Neural progenitor cell (in vitro differentiated cells): ENCODE results near the gene LIG3. TPM values are rescaled to one million over a fixed set of nuclear protein-coding genes. Genes with fewer than 3 reads are reported as not detected.

Source experiments
- DNase-seq: peaks from one replicate; pipeline ENCODE4 v3.0.0-alpha.2; 2016; ENCODE audit warnings: low spot score
- H2AFZ ChIP-seq: fragments of 200-600 bp; sonication (generic); replicated peaks from 2 replicates; pipeline ENCODE4 v1.6.1; 2016; ENCODE audit warnings: antibody characterized with exemption
- H3F3A ChIP-seq: fragments of 200-600 bp; sonication (generic); 2 replicates; pipeline ENCODE4 v1.6.1; 2016; ENCODE audit warnings: antibody characterized with exemption, low read depth
- H3K27ac ChIP-seq: fragments of 200-600 bp; sonication (generic); 2 replicates; pipeline ENCODE4 v1.5.1; 2016; ENCODE audit warnings: mild to moderate bottlenecking
- H3K27me3 ChIP-seq: fragments of 200-600 bp; sonication (generic); 2 replicates; pipeline ENCODE4 v1.6.1; 2016; ENCODE audit warnings: mild to moderate bottlenecking, moderate library complexity
- H3K36me3 ChIP-seq: fragments of 200-600 bp; sonication (generic); 2 replicates; pipeline ENCODE4 v1.5.1; 2016
- H3K4me1 ChIP-seq: fragments of 200-600 bp; sonication (generic); 2 replicates; pipeline ENCODE4 v1.6.1; 2016; ENCODE audit warnings: mixed run types
- H3K4me2 ChIP-seq: fragments of 200-600 bp; sonication (generic); 2 replicates; pipeline ENCODE4 v1.6.1; 2016
- H3K4me3 ChIP-seq: fragments of 200-600 bp; sonication (generic); 2 replicates; pipeline ENCODE4 v1.5.1; 2016
- H3K79me2 ChIP-seq: fragments of 200-600 bp; sonication (generic); 2 replicates; pipeline ENCODE4 v1.6.1; 2016; ENCODE audit warnings: low read depth
- H3K9ac ChIP-seq: fragments of 200-600 bp; sonication (generic); 2 replicates; pipeline ENCODE4 v1.6.1; 2016
- H3K9me3 ChIP-seq: fragments of 200-600 bp; sonication (generic); 2 replicates; pipeline ENCODE4 v1.5.1; 2016; ENCODE audit warnings: low read depth
- H4K20me1 ChIP-seq: fragments of 200-600 bp; sonication (generic); 2 replicates; pipeline ENCODE4 v1.6.1; 2016; ENCODE audit warnings: low read depth
- H3K27ac Mint-ChIP-seq: 3 replicates; pipeline ENCODE4 v1.8.0; 2021; ENCODE audit warnings: mixed read lengths
- H3K27me3 Mint-ChIP-seq: 2 replicates; pipeline ENCODE4 v1.8.0; 2022; ENCODE audit warnings: low read depth, mild to moderate bottlenecking, inconsistent platforms, moderate library complexity, mixed read lengths; ENCODE audit not compliant: insufficient read depth
- H3K36me3 Mint-ChIP-seq: 3 replicates; pipeline ENCODE4 v1.8.0; 2021; ENCODE audit warnings: mixed read lengths
- H3K4me1 Mint-ChIP-seq: 3 replicates; pipeline ENCODE4 v1.8.0; 2021; ENCODE audit warnings: mixed read lengths
- H3K4me3 Mint-ChIP-seq: 3 replicates; pipeline ENCODE4 v1.8.0; 2021; ENCODE audit warnings: mild to moderate bottlenecking, moderate library complexity, mixed read lengths
- H3K9me3 Mint-ChIP-seq: 3 replicates; pipeline ENCODE4 v1.8.0; 2020; ENCODE audit warnings: mixed read lengths
- EZH2 ChIP-seq: fragments of 200-600 bp; sonication (generic); IDR thresholded peaks from 2 replicates; pipeline ENCODE4 v1.6.1; 2017; ENCODE audit warnings: antibody characterized with exemption, mild to moderate bottlenecking, moderate library complexity
- EZH2phosphoT487 ChIP-seq: fragments of 200-600 bp; sonication (generic); IDR thresholded peaks from 2 replicates; pipeline ENCODE4 v1.6.1; 2017; ENCODE audit warnings: antibody characterized with exemption
- total RNA-seq: library from RNA; depleted of rRNA; stranded (reverse); fragments of >200 nt; gene quantifications from 2 replicates; pipeline ENCODE4 v1.2.3, GENCODE V29; 2015; ENCODE audit warnings: low replicate concordance
- TF ChIP-seq, protein P1 (sequence below): fragments of 200-600 bp; sonication (generic); IDR thresholded peaks from 2 replicates; pipeline ENCODE4 v1.5.1; 2017; ENCODE audit warnings: antibody characterized with exemption, mild to moderate bottlenecking

The LIG3 gene
- total RNA-seq, 1 donor from 2014 or later, result 89.6 TPM

DNA sequence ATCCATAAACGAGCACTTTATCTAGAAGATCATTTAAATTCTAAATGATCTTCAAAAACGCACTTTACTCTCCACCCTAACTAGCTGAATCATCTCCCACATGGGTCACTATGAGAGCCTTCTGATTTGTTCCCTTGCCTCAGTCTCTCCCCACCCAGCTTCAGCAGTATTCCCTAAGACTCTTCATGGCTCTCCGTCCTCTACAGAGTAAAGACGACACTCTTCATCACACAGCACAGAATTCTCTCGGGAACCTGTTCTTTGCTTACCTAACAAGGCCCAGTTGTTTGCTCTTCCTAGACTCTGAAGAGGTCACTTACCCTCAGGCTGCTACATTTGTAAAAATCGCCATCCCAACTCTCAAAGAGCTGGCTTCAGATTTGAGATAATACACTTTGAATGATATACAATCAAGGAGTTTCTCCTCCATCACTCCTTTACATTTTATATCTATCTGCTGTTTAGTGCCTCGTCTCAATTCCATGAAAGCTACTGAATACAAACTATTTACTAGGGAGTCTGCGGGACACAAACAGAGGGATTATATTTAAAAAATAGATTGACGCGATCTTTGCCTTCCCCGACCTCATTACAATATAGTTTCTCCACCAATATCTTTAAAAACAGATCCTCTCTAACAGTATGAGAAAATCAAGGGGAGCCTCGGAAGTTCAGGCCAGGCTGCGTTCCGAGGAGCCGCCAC is 511 bp upstream of the LIG3 start:
- peak overlapping the region; percentile 94 for H3K4me2 ChIP-seq
- peak overlapping the region; percentile 93 for H3K27ac Mint-ChIP-seq
- H3K9me3 ChIP-seq, result no peaks in the 10 kb centered on the region
- H3K27me3 ChIP-seq, result no peaks in the 10 kb centered on the region
- peaks cover 18% of the 10 kb centered on the region for H3K4me1 ChIP-seq
- peak overlapping the region; percentile 85 for H2AFZ ChIP-seq
- peaks cover 41% of the 10 kb centered on the region for H3K4me1 Mint-ChIP-seq
- H3K4me3 Mint-ChIP-seq, result peak overlapping the region; percentile 93
- H3K27ac ChIP-seq, result no peak overlapping the region
- H3K4me3 ChIP-seq, result peak overlapping the region; percentile 83
- H3K79me2 ChIP-seq, result peaks cover 42% of the 10 kb centered on the region
- H4K20me1 ChIP-seq, result peaks cover 7% of the 10 kb centered on the region
- no peaks in the 10 kb centered on the region for H3K36me3 ChIP-seq
- H3F3A ChIP-seq, result peaks cover 9% of the 10 kb centered on the region
- DNase-seq, result peak; percentile 18
- peaks cover 10% of the 10 kb centered on the region for H3K36me3 Mint-ChIP-seq
- no peaks in the 10 kb centered on the region for H3K9me3 Mint-ChIP-seq
- peak overlapping the region; percentile 52 for H3K9ac ChIP-seq
- no peaks in the 10 kb centered on the region for H3K27me3 Mint-ChIP-seq
- TF ChIP-seq, protein P1, sequence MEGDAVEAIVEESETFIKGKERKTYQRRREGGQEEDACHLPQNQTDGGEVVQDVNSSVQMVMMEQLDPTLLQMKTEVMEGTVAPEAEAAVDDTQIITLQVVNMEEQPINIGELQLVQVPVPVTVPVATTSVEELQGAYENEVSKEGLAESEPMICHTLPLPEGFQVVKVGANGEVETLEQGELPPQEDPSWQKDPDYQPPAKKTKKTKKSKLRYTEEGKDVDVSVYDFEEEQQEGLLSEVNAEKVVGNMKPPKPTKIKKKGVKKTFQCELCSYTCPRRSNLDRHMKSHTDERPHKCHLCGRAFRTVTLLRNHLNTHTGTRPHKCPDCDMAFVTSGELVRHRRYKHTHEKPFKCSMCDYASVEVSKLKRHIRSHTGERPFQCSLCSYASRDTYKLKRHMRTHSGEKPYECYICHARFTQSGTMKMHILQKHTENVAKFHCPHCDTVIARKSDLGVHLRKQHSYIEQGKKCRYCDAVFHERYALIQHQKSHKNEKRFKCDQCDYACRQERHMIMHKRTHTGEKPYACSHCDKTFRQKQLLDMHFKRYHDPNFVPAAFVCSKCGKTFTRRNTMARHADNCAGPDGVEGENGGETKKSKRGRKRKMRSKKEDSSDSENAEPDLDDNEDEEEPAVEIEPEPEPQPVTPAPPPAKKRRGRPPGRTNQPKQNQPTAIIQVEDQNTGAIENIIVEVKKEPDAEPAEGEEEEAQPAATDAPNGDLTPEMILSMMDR, result no peak
- TF ChIP-seq EZH2phosphoT487 (no peak), EZH2 (no peak)

DNA sequence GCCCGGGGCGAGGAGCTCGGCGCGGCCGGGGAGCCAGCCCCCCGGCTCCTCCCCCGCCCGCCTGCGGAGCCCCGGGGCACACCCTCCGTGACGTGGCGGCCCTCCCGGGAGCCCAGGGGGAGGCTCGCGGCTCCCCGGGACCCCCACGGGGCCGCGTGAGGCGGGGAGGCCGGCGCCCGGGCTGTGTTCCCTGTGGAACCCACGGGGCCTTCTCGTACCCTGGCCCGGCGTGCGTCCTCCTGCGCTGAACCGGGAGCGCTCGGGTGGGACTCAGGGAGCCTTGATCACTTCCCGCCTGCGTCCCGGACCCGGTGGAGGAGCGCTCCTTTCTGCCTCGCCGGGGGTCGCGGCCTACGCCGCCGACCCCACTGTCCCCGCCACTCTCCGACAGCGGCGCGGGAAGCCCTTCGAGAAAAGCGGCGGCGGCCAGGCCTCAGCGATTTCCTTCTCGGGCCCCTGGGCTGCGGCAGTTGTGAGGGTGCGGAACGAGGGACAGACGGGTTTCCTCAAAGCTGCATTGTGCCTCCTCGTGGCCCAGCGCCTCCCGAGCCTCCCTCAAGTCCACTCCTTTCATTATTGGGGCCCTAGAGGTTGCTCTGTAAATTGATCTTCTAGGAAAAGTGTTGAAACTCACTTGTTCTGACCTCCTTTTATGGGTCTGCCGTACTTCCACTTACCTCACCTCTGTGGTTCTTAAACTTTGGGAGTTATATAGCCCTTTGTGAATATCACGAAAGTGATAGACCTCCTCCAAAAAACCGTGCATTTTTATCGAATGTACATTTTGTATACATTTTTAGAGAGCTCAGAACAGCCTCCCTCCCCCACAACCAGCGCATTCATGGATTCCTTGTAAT is 597 bp downstream of the LIG3 start:
- Mint-ChIP-seq H3K4me3 (peak overlapping the region; percentile 99), H3K27me3 (no peaks in the 10 kb centered on the region), H3K9me3 (no peaks in the 10 kb centered on the region), H3K36me3 (peaks cover 15% of the 10 kb centered on the region), H3K27ac (peak overlapping the region; percentile 99), H3K4me1 (peaks cover 41% of the 10 kb centered on the region)
- Histone ChIP-seq H2AFZ (peak overlapping the region; percentile 85), H3K9me3 (no peaks in the 10 kb centered on the region), H3K9ac (peak overlapping the region; percentile 86), H3K27me3 (no peaks in the 10 kb centered on the region), H3K79me2 (peaks cover 53% of the 10 kb centered on the region), H3K27ac (peak overlapping the region; percentile 83), H3K4me1 (peaks cover 18% of the 10 kb centered on the region), H3K4me3 (peak overlapping the region; percentile 83), H4K20me1 (peaks cover 13% of the 10 kb centered on the region), H3K36me3 (no peaks in the 10 kb centered on the region), H3K4me2 (peak overlapping the region; percentile 94), H3F3A (peaks cover 9% of the 10 kb centered on the region)
- DNase-seq, result peak; percentile 82
- TF ChIP-seq EZH2, result no peak
- TF ChIP-seq, protein P1, result peak; percentile 49

DNA sequence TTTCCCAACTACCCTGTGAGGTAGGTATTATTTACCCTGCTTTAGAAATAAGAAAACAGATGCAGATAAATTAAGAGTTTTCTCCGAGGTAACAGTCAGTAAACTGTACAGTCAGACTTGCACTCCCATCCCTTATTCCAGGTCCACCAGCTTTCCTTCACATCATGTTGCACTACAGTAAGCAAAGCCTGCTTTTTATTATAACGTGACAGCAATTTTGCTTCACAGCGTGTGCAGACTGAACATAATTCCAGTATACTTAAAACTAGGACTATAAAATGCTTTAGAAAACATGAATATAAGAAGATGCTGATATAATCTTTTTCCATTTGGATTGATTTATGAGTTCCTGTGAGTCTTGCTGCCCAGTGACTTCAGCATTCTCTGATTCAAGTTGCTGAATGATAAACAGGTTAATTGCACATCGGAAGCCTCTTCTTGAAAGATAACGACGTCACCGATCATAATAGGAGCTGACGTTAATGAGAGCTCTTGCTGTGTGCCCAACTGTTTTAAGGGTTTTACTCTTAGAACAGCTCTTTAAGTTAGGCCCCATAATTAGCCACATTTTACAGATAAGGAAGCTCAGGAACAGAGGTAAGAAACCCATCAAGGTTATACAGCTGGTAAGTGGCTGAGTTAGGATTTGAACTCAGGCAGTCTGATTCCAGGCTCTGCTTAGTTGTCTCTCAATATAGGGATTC is 1.4 kb downstream of the LIG3 start:
- no peak overlapping the region for H2AFZ ChIP-seq
- H3K79me2 ChIP-seq, result peaks cover 61% of the 10 kb centered on the region
- H4K20me1 ChIP-seq, result peaks cover 21% of the 10 kb centered on the region
- no peaks in the 10 kb centered on the region for H3K27me3 ChIP-seq
- Mint-ChIP-seq H3K4me1 (peaks cover 41% of the 10 kb centered on the region), H3K9me3 (no peaks in the 10 kb centered on the region), H3K27me3 (no peaks in the 10 kb centered on the region), H3K36me3 (peaks cover 21% of the 10 kb centered on the region), H3K4me3 (peak overlapping the region; percentile 99), H3K27ac (peak overlapping the region; percentile 99)
- peak overlapping the region; percentile 83 for H3K4me3 ChIP-seq
- peaks cover 9% of the 10 kb centered on the region for H3F3A ChIP-seq
- TF ChIP-seq EZH2 (no peak), EZH2phosphoT487 (no peak)
- TF ChIP-seq, protein P1, result no peak
- no peaks in the 10 kb centered on the region for H3K9me3 ChIP-seq
- H3K27ac ChIP-seq, result no peak overlapping the region
- H3K9ac ChIP-seq, result peak overlapping the region; percentile 86
- H3K36me3 ChIP-seq, result peaks cover 2% of the 10 kb centered on the region
- peak; percentile 38 for DNase-seq
- H3K4me1 ChIP-seq, result peaks cover 18% of the 10 kb centered on the region
- H3K4me2 ChIP-seq, result peak overlapping the region; percentile 94
